HG03571 (cell line): ENCODE data around the gene ZNF784.
A peak's percentile ranks its signal among the peaks of the same experiment; 100 is the strongest.

Source experiments
- ATAC-seq: cut with Tn5 transposase; IDR thresholded peaks from one replicate; pipeline ENCODE4 v1.9.1; 2021; ENCODE audit not compliant: unreplicated experiment

Gene ZNF784

GRCh38 chr19:55656988-55657747 is 32.8 kb upstream of the ZNF784 start:
- no peak for ATAC-seq

GRCh38 chr19:55656552-55656951 is 32.2 kb upstream of the ZNF784 start:
- no peak for ATAC-seq

- ATAC-seq, result no peak
Measured at GRCh38 chr19:55655648-55656040, 31.3 kb upstream of the ZNF784 start.

GRCh38 chr19:55654868-55655647 is 30.7 kb upstream of the ZNF784 start, which contains the start of gene U2AF2:
TSS of gene U2AF2 (plus strand) at chr19:55655035. CDS start at chr19:55655105, 70 bp downstream.
- ATAC-seq, result peak; percentile 29

GRCh38 chr19:55654323-55654867 is 30.0 kb upstream of the ZNF784 start:
- peak; percentile 56 for ATAC-seq

DNA sequence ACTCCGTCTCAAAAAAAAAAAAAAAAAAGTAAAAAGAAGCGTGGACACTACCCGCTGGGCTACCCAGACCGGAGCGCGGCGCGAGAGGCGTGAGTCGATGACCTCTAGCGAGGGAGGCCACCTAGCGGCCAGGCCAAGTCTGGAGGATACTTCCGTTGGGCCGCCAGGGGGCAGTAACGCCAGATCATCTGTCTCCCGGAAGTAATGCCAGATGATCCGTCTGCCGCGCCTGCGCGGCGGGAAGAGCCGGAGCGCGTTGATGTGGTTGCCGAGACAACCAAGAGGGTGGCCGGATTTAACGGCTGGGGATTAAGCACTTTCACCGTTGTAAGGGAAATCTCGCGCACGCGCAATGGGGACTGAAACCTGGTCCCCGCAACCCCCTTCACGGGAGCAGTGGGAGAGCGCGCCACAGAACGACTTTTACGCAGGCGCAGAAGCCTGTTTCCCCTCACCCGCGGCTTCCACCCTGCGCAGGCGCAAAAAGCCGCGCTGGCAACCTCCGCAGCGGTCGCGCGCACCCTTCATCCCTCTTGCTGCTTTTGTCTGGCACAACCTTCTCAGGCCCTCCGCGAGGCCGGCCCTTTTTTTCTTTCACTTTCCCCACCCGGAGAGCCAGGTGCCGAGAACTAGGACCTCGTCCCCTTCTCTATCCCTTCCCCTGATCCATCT is 29.4 kb upstream of the ZNF784 start:
- ATAC-seq, result peak; percentile 35

DNA sequence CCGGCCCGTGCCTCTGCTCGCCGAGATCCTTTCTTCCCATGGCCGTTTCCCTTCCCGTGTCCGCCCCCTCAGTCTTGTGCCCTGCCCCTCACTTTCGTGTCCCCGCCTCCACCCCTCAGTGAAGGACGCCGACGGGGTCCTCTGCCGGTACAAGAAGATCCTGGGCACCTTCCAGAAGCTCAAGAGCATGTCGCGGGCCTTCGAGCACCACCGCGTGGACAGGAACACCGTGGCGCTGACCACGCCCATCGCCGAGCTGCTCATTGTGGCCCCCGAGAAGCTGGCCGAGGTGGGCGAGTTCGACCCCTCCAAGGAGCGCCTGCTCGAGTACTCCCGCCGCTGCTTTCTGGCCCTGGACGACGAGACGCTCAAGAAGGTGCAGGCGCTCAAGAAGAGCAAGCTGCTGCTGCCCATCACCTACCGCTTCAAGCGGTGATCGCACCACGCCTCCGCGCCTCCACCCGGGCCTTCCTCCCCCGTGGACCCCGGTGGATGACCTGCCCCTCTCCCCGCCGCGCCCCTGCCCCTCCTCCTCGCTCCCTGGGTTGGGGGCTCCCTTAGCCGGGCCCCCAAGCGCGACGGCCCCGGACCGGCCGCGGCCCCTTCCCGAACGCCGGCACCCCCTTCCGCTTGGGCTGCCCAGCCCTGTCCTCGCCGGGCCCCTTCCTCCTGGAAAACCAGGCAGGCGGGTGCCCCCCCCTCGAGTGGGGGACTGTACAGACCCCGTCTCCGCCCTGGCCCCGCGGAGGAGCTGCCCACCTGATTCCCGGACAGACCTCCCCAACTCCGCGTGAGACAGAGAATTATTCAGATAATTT is 28.2 kb upstream of the ZNF784 start:
- no peak for ATAC-seq

DNA sequence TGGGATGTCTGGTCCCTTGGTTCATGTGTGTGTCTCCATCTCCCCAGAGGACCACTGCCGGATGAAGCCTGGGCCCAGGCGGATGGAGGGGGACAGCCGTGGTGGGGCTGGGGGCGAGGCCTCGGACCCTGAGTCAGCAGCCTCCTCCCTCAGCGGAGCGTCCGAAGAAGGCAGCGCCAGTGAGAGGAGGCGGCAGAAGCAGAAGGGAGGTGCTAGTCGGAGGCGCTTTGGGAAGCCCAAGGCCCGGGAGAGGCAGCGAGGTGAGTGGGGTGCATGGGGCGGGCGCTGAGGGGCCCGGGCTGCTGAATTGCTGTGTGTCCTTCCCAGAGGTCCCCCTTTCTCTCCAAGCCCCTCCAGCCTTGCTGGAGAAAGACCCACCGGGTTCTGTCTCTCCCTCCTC is 26.9 kb upstream of the ZNF784 start:
- no peak for ATAC-seq

DNA sequence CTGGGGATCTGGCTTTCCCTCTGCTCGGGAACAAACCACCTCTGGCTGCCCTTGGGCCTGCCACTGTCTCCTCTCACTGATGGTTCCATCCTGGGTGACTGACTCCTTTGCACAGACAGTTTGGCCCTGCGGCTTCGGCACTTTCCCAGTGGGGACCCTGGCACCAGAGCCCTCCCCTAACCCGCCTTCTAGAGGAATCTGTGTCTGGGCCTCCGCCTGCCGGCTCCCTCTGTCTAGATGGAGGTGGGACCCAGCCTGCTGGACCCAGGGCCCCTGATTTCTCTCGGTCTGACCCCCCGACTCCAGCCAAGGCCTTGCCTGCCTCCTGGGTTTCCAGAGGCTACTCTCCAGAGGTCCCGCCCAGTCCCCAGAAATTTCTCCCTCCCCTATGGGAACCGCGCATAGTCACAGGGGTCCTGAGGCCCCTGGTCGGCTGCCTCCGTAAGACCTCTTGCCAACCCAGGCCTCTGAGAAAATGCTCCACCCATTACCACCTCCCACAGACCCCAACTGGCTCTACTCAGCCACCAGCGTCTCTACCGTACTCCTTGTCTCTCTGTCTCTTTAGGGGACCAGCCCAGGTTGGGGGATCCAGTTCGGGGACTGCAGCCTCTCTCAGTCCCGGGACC is 26.4 kb upstream of the ZNF784 start:
- ATAC-seq, result no peak

GRCh38 chr19:55650126-55650557 is 25.8 kb upstream of the ZNF784 start:
- no peak for ATAC-seq

DNA sequence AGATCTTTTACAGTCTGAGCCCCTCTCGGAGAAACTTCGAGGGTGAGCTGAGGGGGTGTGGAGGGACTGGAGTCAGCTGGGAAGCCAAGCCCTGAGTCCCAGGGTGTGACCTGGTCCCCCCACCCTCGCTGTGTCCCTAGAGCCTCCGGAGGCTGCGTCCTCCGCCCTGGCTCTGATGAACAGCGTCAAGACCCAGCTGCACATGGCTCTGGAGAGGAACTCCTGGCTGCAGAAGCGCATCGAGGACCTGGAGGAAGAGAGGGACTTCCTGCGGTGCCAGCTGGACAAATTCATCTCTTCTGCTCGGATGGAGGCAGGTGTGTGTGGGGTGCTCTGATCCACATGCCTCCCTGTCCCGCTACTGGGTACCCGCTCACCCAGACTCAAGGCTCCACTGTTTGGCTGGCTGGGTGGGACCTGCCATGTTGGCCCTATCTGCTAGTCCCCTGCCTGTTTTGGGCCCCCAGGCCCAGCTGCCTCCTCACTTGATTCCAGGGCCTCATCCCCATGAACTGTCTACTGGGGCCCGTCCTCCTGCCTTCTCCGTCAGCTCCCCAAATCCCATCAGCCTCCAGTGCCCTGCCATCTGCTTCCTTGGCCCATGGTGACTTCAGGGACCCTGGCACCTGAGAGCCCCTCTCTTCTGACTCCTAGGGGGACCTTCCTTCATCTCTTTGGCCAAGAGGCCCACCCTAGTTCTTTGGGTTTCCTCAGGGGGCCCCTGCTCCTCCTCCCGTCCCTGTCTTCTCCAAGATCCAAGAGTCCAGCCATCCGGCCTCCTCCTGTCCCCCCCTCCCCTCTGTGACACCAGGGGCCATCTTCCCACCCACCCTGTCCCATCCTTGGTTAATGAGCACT is 25.1 kb upstream of the ZNF784 start:
- ATAC-seq, result no peak

- no peak for ATAC-seq
Measured at GRCh38 chr19:55648585-55649267, 24.4 kb upstream of the ZNF784 start.

GRCh38 chr19:55647732-55648584 is 23.6 kb upstream of the ZNF784 start, which contains the start of gene CCDC106:
TSS of gene CCDC106 (plus strand) at chr19:55648212. CDS start at chr19:55649047, 835 bp downstream.
- ATAC-seq, result no peak

GRCh38 chr19:55646889-55647731 is 22.7 kb upstream of the ZNF784 start:
- ATAC-seq, result no peak

DNA sequence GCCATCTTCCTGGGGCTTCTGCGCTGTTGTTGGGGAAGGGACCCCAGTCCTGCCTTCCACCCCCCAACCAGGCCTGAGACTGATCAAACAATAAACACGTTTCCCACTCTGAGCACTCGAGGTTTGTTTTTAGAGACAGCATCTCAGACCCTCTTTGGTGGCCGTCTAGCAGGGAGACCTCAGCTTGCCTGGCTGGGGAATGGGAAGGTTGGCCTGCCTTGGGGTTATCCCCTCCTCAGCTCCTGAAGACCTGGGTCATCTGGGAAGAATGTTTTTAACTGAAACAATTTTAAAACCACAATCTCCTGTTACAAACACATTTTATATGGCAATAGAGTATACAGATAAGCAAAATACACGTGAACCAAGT is 21.1 kb upstream of the ZNF784 start:
- ATAC-seq, result no peak

DNA sequence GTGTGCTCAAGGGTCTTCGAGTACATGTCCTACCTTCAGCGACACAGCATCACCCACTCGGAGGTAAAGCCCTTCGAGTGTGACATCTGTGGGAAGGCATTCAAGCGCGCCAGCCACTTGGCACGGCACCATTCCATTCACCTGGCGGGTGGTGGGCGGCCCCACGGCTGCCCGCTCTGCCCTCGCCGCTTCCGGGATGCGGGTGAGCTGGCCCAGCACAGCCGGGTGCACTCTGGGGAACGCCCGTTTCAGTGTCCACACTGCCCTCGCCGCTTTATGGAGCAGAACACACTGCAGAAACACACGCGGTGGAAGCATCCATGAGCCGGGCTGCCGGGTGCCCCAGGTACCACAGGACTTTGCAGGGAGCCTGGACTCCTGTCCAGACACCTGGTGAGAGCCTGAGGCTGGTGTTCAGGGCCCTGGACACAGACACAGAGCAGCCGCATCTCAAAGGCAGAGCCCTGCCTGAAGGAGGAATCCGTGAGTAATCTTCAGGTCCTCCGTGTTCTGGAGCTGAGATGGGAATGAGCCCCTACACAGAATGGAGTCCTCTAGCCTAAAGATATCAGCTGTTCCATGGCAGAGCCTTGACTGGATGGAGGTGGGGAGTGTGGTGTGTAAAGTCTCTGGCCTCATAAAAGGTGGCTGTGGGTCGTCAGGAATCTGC is 20.6 kb upstream of the ZNF784 start:
- ATAC-seq, result no peak
